Measurements from ENCODE around the gene OLIG1. TPM values are rescaled to one million over a fixed set of nuclear protein-coding genes. Genes with fewer than 3 reads are reported as not detected.

The OLIG1 gene
- total RNA-seq, 4 donors from 2014 or later: 1.4 TPM; not detected in 2

- H3K36me3 ChIP-seq: no peaks in the 10 kb centered on the region
- H3K27me3 ChIP-seq: peaks cover 9 to 35% (median 19%) of the 10 kb centered on the region in 3 donors
- H3K27ac ChIP-seq: no peak overlapping the region
- H3K9me3 ChIP-seq: no peaks in the 10 kb centered on the region
- in situ Hi-C loops (cut with MboI; ENCODE audit: low sequenced_read_pairs in 4 of 4): no loop called here
- TF ChIP-seq POLR2A (IDR thresholded peaks at IDR 0.05): no peak
- no peak for TF ChIP-seq CTCF (IDR thresholded peaks at IDR 0.05 in 4 of 5, conservative IDR thresholded peaks at IDR 0.05 in 1 of 5)
- intact Hi-C loops (cut with DNase I; ENCODE audit: low total_unique reads): no loop called here
- H3K4me3 ChIP-seq: no peak overlapping the region
- DNase-seq (no peak), ATAC-seq (no peak)
- no peaks in the 10 kb centered on the region for H3K4me1 ChIP-seq
These were observed 45.9 kb downstream of the OLIG1 start for GRCh38 chr21:33115631-33116510.

- no peak overlapping the region for H3K27ac ChIP-seq
- H3K27me3 ChIP-seq: peaks cover 1 to 31% (median 13%) of the 10 kb centered on the region in 3 donors
- in situ Hi-C loops (cut with MboI; ENCODE audit: low sequenced_read_pairs in 4 of 4): no loop called here
- DNase-seq: no peak
- intact Hi-C loops (cut with DNase I; ENCODE audit: low total_unique reads): no loop called here
- H3K36me3 ChIP-seq: no peaks in the 10 kb centered on the region
- TF ChIP-seq CTCF (IDR thresholded peaks at IDR 0.05 in 4 of 5, conservative IDR thresholded peaks at IDR 0.05 in 1 of 5) (no peak), POLR2A (IDR thresholded peaks at IDR 0.05) (no peak)
- H3K9me3 ChIP-seq: no peaks in the 10 kb centered on the region
- H3K4me1 ChIP-seq: no peaks in the 10 kb centered on the region
- ATAC-seq: no peak
- no peak overlapping the region for H3K4me3 ChIP-seq
These were observed 46.7 kb downstream of the OLIG1 start for GRCh38 chr21:33116676-33117075.

- Histone ChIP-seq H3K27me3 (peaks cover 0 to 25% (median 7%) of the 10 kb centered on the region in 3 donors), H3K9me3 (no peaks in the 10 kb centered on the region), H3K4me3 (no peak overlapping the region), H3K4me1 (no peaks in the 10 kb centered on the region), H3K27ac (no peak overlapping the region), H3K36me3 (no peaks in the 10 kb centered on the region)
- intact Hi-C loops (cut with DNase I; ENCODE audit: low total_unique reads) (no loop called here), in situ Hi-C loops (cut with MboI; ENCODE audit: low sequenced_read_pairs in 4 of 4) (no loop called here)
- DNase-seq: no peak
- TF ChIP-seq CTCF (IDR thresholded peaks at IDR 0.05 in 4 of 5, conservative IDR thresholded peaks at IDR 0.05 in 1 of 5) (no peak), POLR2A (IDR thresholded peaks at IDR 0.05) (no peak)
- no peak for ATAC-seq
These were observed 47.4 kb downstream of the OLIG1 start for GRCh38 chr21:33117101-33117888.

Other genes with a start within 250 kb of the OLIG1 start
- under 1 TPM in 1 of 4 donors, not detected in 3; 0.10 TPM for gene OLIG2, start 44.2 kb upstream of the OLIG1 start, total RNA-seq
- gene IFNAR2, start 159.8 kb downstream of the OLIG1 start, total RNA-seq: 1 to 10 TPM; 3.4 to 8.0 (median 4.7) TPM
- gene IL10RB, start 196.2 kb downstream of the OLIG1 start, total RNA-seq: 10 to 100 TPM; 11.4 to 17.1 (median 14.0) TPM

All from gastrocnemius medialis (tissue), 4 donors.